Measurements from ENCODE around the gene KAT2A.

- TF ChIP-seq GATA2 (IDR thresholded peaks at IDR 0.05; ENCODE audit: low read depth, low read length) (no peak), GATA3 (IDR thresholded peaks at IDR 0.05; ENCODE audit: low read depth, low read length) (no peak)
These were observed 20.2 kb upstream of the KAT2A start for GRCh38 chr17:42141382-42141781.
